Uterus (tissue), 4 donors: ENCODE data around the gene PDAP1. TPM values are rescaled to one million over a fixed set of nuclear protein-coding genes. Genes with fewer than 3 reads are reported as not detected.

Experiments used
- DNase-seq, 2 donors: peaks; one replicate each; pipeline ENCODE4 v3.0.0-alpha.2; 2019 to 2020
- H3K27ac ChIP-seq, 2 donors: fragments of 200-600 bp; sonication (generic); 1 replicate in 1 of 2; 2 replicates in 1 of 2; pipeline ENCODE4 v1.5.1; 2016 to 2018
- H3K27me3 ChIP-seq, 2 donors: fragments of 200-600 bp; sonication (generic); one replicate each; pipeline ENCODE4 v1.5.1; 2018 to 2019; ENCODE audit warnings: control low read depth in 1 of 2
- H3K36me3 ChIP-seq, 2 donors: fragments of 200-600 bp; sonication (generic); one replicate each; pipeline ENCODE4 v1.5.1; 2019; ENCODE audit warnings: control low read depth in 1 of 2
- H3K4me1 ChIP-seq, 2 donors: fragments of 200-600 bp; sonication (generic); one replicate each; pipeline ENCODE4 v1.5.1; 2018 to 2019; ENCODE audit warnings: control low read depth in 1 of 2
- H3K4me3 ChIP-seq, 2 donors: fragments of 200-600 bp; sonication (generic); 1 replicate in 1 of 2; 2 replicates in 1 of 2; pipeline ENCODE4 v1.5.1; 2018 to 2019; ENCODE audit warnings: mild to moderate bottlenecking in 1 of 2
- H3K9me3 ChIP-seq, 2 donors: fragments of 200-600 bp; sonication (generic); one replicate each; pipeline ENCODE4 v1.5.1; 2019; ENCODE audit warnings: control low read depth in 1 of 2
- POLR2A ChIP-seq, 2 donors: fragments of 450-650 bp; IDR thresholded peaks; one replicate each; pipeline ENCODE4 v1.6.1; 2016; ENCODE audit warnings: antibody characterized with exemption in 2 of 2, mild to moderate bottlenecking in 1 of 2, moderate library complexity in 1 of 2
- intact Hi-C: fragments of 100-400 bp; cut with DNase I; formaldehyde crosslinking; loops from one replicate; pipeline ENCODE4 v1.15.1; 2023; ENCODE audit warnings: low total_unique reads
- total RNA-seq, 4 donors: library from RNA; depleted of rRNA in 3 of 4; stranded (reverse); fragments of >200 nt in 3 of 4; gene quantifications; one replicate each; pipeline versions ENCODE4 v1.1.0 to v1.2.4, GENCODE V29; 2014 to 2023
- TF ChIP-seq, protein P1 (sequence below), 4 experiments: fragments of 200-600 bp in 2 of 4; fragments of 450-650 bp in 2 of 4; sonication (generic) in 2 of 4; IDR thresholded peaks; one replicate each; pipeline ENCODE4 v1.5.1; 2016 to 2019; ENCODE audit warnings: antibody characterized with exemption in 4 of 4, mild to moderate bottlenecking in 2 of 4, moderate library complexity in 1 of 4
- donor health status: DM: yes; HTN: yes; CAD: no.

The PDAP1 gene
- total RNA-seq, 4 donors from 2014 or later, result 39.9 to 185 (median 72.1) TPM

DNA sequence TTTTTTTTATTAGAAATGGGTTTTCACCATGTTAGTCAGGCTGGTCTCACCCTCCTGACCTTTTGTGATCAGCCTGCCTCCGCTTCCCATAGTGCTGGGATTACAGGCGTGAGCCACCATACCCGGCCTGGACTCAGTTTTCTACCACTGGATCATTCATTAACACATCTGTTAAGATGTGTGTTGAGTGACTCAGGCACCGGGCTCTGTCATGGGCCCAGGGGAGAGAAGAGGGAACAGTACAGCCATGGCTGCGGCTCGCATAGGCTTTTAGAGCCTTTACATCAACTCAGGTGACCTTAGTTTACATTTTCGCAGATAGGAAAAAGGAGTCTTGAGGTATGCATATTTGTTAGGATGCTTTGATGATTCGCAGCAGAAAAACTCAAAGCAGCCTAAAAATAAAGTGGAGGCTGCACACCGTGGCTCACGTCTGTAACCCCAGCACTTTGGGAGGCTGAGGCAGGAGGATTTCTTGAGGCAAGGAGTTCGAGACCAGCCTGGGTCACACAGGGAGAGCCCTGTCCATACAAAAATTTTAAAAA, 36.9 kb downstream of the PDAP1 start:
- H3K9me3 ChIP-seq, result no peaks in the 10 kb centered on the region
- TF ChIP-seq, protein P1, sequence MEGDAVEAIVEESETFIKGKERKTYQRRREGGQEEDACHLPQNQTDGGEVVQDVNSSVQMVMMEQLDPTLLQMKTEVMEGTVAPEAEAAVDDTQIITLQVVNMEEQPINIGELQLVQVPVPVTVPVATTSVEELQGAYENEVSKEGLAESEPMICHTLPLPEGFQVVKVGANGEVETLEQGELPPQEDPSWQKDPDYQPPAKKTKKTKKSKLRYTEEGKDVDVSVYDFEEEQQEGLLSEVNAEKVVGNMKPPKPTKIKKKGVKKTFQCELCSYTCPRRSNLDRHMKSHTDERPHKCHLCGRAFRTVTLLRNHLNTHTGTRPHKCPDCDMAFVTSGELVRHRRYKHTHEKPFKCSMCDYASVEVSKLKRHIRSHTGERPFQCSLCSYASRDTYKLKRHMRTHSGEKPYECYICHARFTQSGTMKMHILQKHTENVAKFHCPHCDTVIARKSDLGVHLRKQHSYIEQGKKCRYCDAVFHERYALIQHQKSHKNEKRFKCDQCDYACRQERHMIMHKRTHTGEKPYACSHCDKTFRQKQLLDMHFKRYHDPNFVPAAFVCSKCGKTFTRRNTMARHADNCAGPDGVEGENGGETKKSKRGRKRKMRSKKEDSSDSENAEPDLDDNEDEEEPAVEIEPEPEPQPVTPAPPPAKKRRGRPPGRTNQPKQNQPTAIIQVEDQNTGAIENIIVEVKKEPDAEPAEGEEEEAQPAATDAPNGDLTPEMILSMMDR (IDR thresholded peaks at IDR 0.05), result no peak
- TF ChIP-seq POLR2A (IDR thresholded peaks at IDR 0.05), result no peak
- H3K27ac ChIP-seq, result no peak overlapping the region
- no peaks in the 10 kb centered on the region for H3K27me3 ChIP-seq
- no peaks in the 10 kb centered on the region for H3K36me3 ChIP-seq
- H3K4me1 ChIP-seq, result no peaks in the 10 kb centered on the region
- intact Hi-C loops, result no loop called here
- no peak overlapping the region for H3K4me3 ChIP-seq
- DNase-seq, result no peak

DNA sequence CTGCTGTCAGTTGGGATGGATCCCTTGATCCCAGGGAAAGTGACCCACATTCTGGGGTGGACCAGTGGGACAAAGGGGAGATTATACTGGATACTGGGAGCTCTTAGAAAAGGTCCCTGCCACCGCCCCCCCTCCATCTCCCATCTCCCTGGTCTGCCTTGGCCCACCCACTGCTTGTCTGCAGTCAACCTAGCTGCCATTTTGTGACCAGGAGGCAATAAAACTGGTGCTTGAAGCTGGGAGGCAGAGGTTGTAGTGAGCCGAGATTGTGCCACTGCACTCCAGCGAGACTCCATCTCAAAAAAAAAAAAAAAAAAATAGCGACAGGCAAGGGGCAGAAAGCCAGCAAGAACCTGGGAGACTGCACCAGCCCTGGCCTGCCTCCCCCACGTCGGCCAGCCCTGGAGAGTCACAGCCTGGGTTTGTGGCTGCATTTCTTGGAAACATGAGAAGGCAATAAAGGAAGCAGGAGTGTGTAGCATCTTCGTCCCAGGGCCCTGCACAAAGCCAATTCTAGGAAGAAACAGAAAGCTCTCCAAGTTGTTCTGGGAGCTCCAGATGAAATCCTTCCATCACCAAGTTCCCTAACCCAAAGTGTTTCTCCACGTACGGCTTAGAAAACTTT, 38.5 kb downstream of the PDAP1 start:
- Histone ChIP-seq H3K4me3 (no peak overlapping the region), H3K27me3 (no peaks in the 10 kb centered on the region), H3K36me3 (no peaks in the 10 kb centered on the region), H3K4me1 (no peaks in the 10 kb centered on the region), H3K27ac (no peak overlapping the region), H3K9me3 (no peaks in the 10 kb centered on the region)
- intact Hi-C loops, result no loop called here
- TF ChIP-seq, protein P1 (IDR thresholded peaks at IDR 0.05), result no peak
- TF ChIP-seq POLR2A (IDR thresholded peaks at IDR 0.05), result no peak
- no peak for DNase-seq

GRCh38 chr7:99368750-99369389, 39.5 kb downstream of the PDAP1 start:
- no peak overlapping the region for H3K27ac ChIP-seq
- TF ChIP-seq, protein P1 (IDR thresholded peaks at IDR 0.05), result no peak
- no peak for TF ChIP-seq POLR2A (IDR thresholded peaks at IDR 0.05)
- H3K4me3 ChIP-seq, result no peak overlapping the region
- H3K36me3 ChIP-seq, result no peaks in the 10 kb centered on the region
- intact Hi-C loops, result no loop called here
- H3K9me3 ChIP-seq, result no peaks in the 10 kb centered on the region
- no peaks in the 10 kb centered on the region for H3K4me1 ChIP-seq
- DNase-seq, result no peak
- H3K27me3 ChIP-seq, result no peaks in the 10 kb centered on the region

- TF ChIP-seq, protein P1 (IDR thresholded peaks at IDR 0.05), result no peak
- no peak for TF ChIP-seq POLR2A (IDR thresholded peaks at IDR 0.05)
- no peak for DNase-seq
- Histone ChIP-seq H3K4me1 (no peaks in the 10 kb centered on the region), H3K36me3 (no peaks in the 10 kb centered on the region), H3K27ac (no peak overlapping the region), H3K27me3 (no peaks in the 10 kb centered on the region), H3K4me3 (no peak overlapping the region), H3K9me3 (no peaks in the 10 kb centered on the region)
- intact Hi-C loops, result no loop called here
These were observed 41.8 kb downstream of the PDAP1 start for GRCh38 chr7:99366646-99367045.
